GM19351 (cell line): ENCODE measurements around the gene CCDC60.
"Not testable (repeated sequence)": the region's sequence is repeated elsewhere in the genome, so short reads cannot be mapped to it uniquely, and the experiment has no call there.

Source experiments
- ATAC-seq: cut with Tn5 transposase; IDR thresholded peaks from one replicate; pipeline ENCODE4 v1.9.1; 2021; ENCODE audit warnings: mild to moderate bottlenecking, moderate library complexity; ENCODE audit not compliant: unreplicated experiment

CCDC60 gene

GRCh38 chr12:119328111-119328510, 6.4 kb upstream of the CCDC60 start:
- ATAC-seq = peak; percentile 58

DNA sequence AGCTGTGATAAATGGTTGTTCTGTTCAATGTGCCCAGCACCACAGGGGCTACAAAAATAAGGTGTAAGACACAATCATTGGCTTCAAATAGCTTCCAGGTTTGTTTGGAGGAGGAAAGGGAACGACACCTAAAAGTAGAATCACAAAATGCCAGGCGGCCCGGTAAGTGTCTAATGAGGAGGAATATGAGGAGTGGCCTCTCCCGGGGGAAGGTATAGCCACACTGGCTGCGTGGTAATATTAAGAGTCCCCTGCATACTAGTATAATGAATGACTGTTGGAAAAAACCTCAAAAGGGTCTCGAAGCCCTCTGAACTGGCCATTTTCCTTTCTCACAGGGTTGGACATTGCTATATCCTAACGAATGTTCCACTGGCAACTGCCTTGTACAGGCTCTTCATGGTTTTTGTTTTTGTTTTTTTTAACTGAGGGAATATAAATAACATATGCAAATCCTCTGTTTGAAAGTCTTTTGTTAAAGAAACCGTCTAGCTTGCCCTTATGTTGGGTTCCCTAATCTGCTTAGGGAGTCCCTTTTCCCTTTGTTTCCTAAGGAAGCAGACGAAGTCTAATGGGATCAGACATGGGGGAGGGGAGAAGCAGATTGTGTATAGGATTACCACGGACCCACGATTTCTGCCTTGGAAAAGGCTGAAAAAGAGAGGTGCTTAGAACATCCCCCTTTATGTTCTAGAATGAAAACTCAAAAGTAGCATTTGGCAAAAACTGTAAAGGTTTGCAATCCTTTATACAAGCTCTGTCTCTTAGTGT, 4.2 kb downstream of the CCDC60 start:
- ATAC-seq = no peak

DNA sequence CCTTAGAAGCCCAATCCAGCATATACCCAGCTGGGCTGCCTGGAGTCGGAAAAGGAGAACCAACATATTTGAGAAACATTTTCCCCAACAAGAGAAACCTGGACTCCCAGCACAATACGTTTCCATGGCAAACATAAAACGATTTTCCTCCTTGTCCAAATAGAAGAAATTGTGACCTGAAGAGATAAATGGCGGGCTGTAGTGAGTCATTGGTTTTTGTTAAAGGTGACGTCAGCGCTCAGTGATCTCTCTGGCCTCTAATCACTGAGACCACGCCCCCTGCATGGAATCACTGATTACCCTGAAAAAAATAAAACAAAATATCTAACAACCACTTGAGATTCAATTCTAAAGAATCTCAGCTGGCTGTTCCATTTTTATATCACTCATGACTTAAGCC, 6.0 kb downstream of the CCDC60 start:
- no peak for ATAC-seq

- no peak for ATAC-seq
Observed at GRCh38 chr12:119341020-119341419, 6.5 kb downstream of the CCDC60 start.

DNA sequence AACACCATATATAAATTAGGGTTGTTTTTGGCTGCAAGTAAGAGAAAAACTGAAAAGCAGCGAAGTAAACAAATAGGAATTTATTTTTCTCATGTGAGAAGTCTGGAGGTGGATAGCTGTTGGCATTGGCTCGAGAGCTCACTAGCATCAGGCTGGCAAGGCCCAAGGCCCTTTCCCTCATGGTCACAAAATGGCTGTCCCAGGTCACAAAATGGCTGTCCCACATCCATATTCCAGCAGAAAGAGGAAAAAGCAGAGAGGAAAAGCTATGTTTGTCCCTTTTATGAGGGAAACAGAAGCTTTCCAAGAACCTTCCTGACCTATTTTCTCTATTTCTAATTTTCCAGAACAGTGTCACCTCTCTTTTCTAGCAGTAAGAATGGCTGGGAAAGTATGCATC, 7.5 kb downstream of the CCDC60 start:
- no peak for ATAC-seq

DNA sequence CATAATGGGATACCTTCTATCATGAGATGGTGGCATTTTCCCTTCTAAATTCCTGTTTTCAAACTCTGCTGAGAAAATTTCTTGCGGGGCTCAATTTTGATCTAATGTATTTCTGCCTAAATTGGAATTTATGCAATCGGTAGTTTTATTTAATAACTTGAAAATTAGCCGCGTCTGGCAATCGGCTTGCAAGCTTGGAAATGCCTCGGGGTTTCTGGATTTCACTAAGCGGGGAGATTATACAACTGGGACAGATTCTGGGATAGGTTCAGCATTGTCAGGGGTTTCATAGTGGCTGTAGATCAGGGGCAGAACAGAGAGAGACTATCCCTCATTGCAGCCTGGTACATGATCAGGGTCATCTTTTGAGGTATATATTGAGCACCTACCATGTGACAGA, 8.6 kb downstream of the CCDC60 start:
- no peak for ATAC-seq

DNA sequence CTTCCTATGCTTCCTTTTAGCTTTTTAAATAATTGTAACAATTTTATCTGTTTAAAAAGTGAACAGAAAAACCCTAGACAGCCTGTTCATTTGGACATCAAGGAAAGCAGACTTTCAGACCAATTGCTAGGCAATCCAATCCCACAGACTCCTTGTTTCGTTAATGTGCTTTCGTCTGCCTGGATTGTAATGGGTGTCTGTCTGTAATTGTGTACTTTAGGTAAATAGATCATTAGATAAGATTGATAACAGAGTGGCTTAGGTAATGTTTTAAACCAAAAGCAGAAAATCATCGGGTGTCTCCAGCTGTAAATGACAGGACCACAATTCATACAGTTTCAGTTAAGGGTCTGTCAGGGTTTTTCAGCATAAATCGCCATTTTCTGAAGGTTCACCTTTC, 19.6 kb downstream of the CCDC60 start:
- ATAC-seq = no peak

DNA sequence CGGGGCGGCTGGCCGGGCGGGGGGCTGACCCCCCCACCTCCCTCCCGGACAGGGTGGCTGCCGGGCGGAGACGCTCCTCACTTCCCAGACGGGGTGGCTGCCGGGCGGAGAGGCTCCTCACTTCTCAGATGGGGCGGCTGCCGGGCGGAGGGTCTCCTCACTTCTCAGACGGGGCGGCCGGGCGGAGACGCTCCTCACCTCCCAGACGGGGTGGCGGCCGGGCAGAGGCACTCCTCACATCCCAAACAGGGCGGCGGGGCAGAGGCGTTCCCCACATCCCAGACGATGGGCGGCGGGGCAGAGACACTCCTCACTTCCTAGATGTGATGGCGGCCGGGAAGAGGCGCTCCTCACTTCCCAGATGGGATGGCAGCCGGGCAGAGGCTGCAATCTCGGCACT, 25.8 kb downstream of the CCDC60 start:
- not testable (repeated sequence) for ATAC-seq

GRCh38 chr12:119363037-119363436, 28.5 kb downstream of the CCDC60 start:
- no peak for ATAC-seq

GRCh38 chr12:119363490-119363889, 29.0 kb downstream of the CCDC60 start:
- ATAC-seq = no peak

- ATAC-seq = no peak
Observed at GRCh38 chr12:119365451-119365850, 30.9 kb downstream of the CCDC60 start.

DNA sequence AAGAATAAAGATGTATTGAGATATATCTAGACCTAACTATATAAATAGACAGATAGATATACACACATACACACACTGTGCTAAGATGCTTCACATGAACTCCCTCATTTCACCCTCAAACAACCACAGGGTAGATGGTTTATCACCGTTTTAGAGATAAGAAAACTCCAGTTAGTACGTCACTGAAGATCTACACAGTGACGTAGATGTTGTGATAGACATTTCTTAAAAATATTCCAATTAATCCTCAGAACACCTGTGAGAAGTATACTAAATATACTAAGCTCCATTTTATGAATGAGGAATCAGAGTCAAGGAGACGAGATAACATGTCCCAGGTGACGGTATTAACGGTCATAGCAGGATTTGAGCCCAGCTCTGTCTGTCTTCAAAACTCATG, 31.5 kb downstream of the CCDC60 start:
- ATAC-seq = no peak

DNA sequence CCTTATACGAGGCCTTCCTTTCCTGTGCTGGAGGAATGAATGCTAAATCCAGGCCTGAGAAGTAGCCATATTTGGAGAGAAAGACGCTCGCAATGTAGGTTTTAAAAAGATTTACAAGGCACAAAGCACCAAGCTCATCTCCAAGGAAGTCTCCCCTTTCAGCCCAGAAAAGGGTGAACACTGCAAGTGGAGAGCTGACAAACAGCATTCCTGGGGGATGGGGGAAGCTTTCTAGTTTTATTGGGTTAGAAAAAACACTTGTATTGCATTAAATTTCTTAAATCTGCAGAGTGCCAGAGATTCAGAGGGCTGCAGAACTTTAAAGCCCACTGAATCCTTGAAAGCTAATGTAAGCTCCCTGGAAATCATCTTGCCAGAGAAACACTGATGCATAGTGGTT, 34.6 kb downstream of the CCDC60 start:
- ATAC-seq = no peak

- ATAC-seq = no peak
Observed at GRCh38 chr12:119369907-119370546, 35.5 kb downstream of the CCDC60 start.

DNA sequence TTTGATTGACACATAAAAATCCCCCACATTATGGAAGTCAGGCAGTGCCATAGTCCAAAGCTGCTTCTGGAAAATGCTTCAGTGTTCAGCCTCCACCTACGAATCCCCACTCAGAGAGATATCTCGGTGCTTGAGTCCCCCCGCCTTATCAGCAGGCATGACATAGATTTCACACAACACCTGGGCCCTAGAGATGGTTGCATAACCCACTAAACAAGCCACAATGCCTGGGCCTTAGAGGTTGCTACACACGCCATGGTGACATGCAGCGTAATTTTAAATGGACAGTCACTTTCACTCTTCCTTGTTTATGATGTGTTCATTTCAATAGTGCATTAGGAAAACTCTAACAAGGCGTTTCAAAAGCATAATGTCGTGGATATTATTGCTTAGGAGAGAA, 38.0 kb downstream of the CCDC60 start:
- ATAC-seq = no peak

DNA sequence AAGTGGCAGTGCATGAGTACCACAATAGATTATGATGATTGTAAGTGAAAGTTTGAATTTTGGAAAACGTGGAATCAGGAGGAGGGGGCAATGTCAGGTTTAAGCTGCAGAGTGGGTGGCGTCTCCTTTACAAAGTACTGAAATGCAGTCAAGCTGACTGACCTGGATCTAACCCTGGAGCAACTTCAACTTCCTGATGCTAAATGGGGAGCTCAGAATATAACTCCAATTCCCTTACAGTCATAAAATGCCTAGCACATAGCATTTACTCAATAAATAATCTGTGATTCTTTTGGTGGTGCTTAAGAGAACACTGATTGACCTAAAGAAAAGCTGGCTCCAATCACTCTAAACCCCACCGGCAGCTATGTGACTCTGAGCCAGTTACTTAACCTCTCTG, 38.5 kb downstream of the CCDC60 start:
- no peak for ATAC-seq

DNA sequence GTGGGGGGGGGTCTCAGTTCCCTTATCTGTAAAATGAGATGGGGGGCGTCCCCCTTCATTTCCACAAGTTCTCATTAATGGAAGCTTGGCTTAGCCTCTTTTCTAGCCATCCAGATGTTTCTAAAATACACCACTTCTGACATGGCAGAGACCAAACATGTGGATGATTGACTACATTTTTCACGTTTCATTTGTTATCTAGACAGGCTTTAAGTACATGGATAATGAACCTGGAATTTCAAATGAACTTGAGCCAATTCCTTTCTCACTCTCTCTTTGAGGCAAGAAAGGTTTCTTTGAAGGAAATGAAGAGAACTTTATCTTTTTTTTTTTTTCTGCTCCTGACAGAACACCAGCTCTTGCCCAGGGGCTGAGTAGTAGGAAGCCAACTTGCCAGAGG, 39.1 kb downstream of the CCDC60 start:
- ATAC-seq = no peak

GRCh38 chr12:119374635-119375034, 40.1 kb downstream of the CCDC60 start:
- ATAC-seq = no peak

GRCh38 chr12:119375075-119375882, 40.8 kb downstream of the CCDC60 start:
- ATAC-seq = peak; percentile 60

- no peak for ATAC-seq
Observed at GRCh38 chr12:119375883-119376190, 41.3 kb downstream of the CCDC60 start.

GRCh38 chr12:119378903-119379302, 44.4 kb downstream of the CCDC60 start:
- no peak for ATAC-seq
